ENCODE data around the gene S100P.
"Not testable (repeated sequence)": the region's sequence is repeated elsewhere in the genome, so short reads cannot be mapped to it uniquely, and the experiment has no call there.

S100P gene

GRCh38 chr4:6693231-6694176 is at the start of gene S100P:
TSS of gene S100P (plus strand) at chr4:6693878. CDS start at chr4:6693933, 55 bp downstream.
- no peak for DNase-seq (ENCODE audit: low read depth, low spot score)

- no peak for DNase-seq (ENCODE audit: low read depth, low spot score)
Measured at GRCh38 chr4:6644792-6645530, 48.7 kb upstream of the S100P start.

DNA sequence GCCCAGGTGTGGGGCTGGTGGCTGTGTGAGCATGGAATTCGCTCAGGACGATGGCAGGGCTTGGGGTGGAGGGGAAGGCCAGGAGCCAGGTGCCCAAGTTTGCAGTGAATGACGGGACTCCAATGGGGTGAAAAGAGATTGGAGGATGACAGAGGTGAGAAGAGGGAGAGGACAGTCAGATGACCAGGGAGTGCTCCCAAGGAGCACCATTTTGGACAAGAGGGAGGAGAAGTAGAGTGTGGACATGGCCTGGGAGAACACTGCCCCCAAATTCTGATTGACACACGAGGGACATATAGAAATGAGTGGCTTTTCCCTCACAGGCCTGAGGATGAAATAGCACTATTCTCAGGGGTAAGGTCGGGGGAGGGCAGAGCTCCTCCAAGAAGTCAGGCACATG is 46.5 kb upstream of the S100P start:
- DNase-seq (ENCODE audit: low read depth, low spot score) = no peak

GRCh38 chr4:6647582-6648230 is 46.0 kb upstream of the S100P start:
- DNase-seq (ENCODE audit: low read depth, low spot score) = no peak

DNA sequence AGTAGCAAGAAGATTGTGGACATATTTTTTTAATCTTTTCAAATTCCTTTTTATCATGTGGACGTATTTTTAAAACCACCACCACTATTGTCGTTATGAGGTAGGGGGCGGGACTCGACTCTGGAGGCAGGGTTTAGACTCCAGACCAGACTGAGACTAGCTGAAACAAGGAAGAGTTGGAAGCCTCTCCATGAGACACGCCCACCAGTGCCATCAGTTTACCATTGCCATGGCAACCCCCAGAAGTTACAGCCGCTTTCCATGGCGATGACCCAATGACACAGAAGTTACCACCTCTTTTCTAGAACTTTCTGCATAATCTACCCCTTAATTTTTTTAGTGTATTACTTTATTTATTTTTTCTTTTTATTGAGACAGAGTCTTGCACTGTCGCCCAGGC is 44.5 kb upstream of the S100P start:
- no peak for DNase-seq (ENCODE audit: low read depth, low spot score)

- DNase-seq (ENCODE audit: low read depth, low spot score) = not testable (repeated sequence)
Measured at GRCh38 chr4:6654211-6654610, 39.5 kb upstream of the S100P start.

DNA sequence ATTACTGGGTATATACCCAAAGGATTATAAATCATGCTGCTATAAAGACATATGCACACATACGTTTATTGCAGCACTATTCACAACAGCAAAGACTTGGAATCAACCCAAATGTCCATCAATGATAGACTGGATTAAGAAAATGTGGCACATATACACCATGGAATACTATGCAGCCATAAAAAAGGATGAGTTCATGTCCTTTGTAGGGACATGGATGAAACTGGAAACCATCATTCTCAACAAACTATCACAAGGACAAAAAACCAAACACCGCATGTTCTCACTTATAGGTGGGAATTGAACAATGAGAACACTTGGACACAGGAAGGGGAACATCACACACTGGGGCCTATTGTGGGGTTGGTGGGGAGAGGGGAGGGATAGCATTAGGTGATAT is 38.4 kb upstream of the S100P start:
- not testable (repeated sequence) for DNase-seq (ENCODE audit: low read depth, low spot score)

DNA sequence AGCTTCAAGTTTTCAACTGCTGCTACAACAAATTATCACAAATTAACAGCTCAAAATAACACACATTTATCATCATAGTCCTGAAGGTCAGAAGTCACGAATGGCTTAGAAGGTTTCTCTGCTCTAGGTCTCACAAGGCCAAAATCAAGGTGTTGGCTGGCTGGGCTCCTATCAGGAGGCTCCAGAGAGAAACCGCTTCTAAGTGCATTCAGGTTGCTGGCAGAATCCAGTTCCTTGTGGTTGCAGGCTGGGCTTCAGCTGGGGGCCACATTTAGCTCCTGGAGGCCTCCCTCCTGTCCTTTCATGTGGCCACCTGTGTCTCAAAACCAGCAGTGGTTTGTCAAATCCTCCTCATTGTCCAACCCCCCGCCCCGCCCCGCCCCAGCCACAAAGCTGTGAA is 37.8 kb upstream of the S100P start:
- no peak for DNase-seq (ENCODE audit: low read depth, low spot score)

DNA sequence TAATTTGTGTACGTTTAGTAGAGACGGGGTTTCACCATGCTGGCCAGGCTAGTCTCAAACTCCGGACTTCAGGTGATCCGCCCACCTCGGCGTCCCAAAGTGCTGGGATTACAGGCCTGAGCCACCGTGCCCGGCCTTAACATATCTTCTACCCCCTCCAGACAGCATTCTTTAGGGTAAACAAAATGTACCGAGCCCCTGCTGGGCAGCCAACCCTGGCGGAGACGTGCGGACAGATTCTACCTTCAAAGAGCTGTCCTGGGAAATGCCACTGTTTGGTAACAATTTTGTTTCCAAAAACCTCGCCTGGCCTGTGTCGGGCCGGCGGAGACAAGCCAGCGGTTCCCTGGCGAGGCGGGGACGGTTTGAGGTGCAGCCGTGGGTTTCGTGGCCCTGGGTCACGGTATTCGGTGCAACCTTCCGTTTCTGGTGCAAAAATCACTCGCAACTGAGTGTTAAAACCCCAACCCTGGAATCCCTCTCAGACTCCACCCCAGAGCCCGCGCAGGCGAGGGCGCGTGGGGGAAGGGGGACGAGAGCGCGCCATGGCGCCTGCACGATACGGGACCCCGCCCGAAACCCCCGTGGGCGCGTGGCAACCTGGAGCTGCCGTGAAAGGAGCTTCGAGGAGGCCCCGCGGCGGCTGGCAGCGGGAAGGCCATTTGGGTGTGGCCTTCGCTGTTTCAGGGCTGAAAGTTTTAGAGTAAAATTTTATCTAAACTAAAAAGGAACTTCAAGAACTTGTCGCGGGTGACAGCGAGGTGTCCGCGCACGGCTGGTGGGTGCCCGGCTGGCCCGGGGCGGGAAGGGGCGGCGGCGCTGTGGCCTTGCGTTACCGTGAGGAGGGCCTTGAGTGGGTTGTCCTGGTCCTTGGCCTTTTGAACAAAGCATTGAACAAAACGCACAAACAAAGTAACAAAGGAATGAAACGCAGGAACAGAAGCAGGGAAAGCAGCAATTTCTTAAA is 36.2 kb upstream of the S100P start:
- DNase-seq (ENCODE audit: low read depth, low spot score) = no peak

- no peak for DNase-seq (ENCODE audit: low read depth, low spot score)
Measured at GRCh38 chr4:6658209-6658595, 35.5 kb upstream of the S100P start.

GRCh38 chr4:6658597-6659075 is 35.0 kb upstream of the S100P start:
- no peak for DNase-seq (ENCODE audit: low read depth, low spot score)

DNA sequence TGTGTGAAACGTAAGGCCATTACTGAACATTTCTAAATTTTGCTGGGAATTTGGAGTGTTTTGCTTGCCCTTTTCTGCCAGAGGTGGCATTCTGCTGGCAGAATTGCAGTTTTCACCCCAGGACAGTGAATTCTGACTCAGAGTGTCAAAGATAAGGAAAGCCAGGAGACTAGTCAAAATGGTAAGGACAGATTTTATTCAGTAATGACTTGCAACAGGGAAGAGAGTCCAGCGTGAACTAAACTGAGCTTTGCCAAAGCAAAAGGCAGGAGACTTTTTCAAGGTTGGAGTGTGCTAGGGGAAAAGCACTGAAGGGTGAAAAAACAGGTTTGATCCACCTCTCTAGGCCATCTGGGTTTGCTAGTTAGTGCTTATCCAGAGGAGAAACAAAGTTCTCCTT is 33.8 kb upstream of the S100P start:
- DNase-seq (ENCODE audit: low read depth, low spot score) = no peak

GRCh38 chr4:6660430-6660829 is 33.2 kb upstream of the S100P start:
- no peak for DNase-seq (ENCODE audit: low read depth, low spot score)

DNA sequence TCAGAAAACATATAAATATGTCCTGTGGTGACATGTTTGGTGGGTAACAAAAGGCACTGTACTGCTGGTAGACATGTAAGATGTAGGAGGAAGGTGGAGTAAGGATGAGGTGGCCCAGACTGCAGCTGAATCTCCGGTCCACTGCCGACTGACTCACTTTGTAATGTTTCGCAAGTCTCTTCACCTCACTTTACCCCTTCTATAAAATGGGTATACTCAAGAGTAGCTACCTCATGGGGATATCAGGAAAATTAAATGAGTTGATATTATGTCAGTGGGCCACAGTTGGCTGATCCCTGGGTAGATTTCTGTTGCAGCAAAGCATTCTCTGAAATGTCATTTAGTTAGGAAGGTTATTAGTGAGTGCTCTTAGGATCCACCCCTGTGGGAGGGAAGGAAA is 31.1 kb upstream of the S100P start:
- no peak for DNase-seq (ENCODE audit: low read depth, low spot score)

GRCh38 chr4:6663596-6664393 is 29.9 kb upstream of the S100P start:
- DNase-seq (ENCODE audit: low read depth, low spot score) = no peak

GRCh38 chr4:6665320-6665654 is 28.4 kb upstream of the S100P start:
- DNase-seq (ENCODE audit: low read depth, low spot score) = no peak

DNA sequence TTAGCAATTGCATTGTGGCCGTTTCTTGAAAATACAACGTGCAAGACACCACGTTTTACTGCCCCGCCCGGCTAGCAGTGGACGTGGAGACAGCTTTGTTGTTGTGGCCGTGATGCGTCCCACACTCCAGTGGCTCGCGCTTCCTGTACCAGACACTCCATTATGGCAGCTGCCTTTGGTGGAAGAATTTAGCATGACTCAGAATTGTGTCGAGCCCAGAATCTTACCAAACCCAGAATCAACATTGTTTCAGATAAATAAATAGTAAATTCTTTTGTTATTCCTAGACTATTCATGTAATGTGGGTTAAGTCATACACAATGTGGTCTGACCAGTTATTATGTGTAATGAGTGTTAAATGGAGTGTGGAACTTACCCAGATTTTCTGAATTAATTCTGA is 25.3 kb upstream of the S100P start:
- DNase-seq (ENCODE audit: low read depth, low spot score) = no peak

DNA sequence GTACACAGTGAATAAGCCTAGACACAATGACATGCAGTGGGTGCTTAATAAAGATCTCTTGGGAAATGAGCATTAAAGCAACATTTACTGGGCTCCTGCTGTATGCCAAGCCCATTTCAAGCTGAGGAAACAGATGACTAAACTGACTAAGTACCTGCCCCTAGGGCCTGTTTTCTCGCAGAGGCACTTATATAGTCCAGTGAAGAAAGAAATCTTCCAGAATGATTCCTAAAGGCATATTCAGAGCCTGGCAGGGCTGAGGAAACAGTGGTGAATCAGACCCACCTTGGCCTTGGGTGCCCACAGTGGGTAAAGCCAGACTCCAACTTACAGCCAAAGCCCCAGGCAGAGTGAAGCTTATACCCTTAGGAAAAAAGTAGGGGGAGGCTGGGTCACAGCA is 22.0 kb upstream of the S100P start:
- DNase-seq (ENCODE audit: low read depth, low spot score) = no peak

GRCh38 chr4:6672131-6672530 is 21.5 kb upstream of the S100P start:
- DNase-seq (ENCODE audit: low read depth, low spot score) = no peak

- DNase-seq (ENCODE audit: low read depth, low spot score) = not testable (repeated sequence)
Measured at GRCh38 chr4:6672541-6673190, 21.0 kb upstream of the S100P start.
